Fibroblast of skin of right biceps (primary cell): ENCODE results near the gene CA5A.
"Not testable (repeated sequence)": the region's sequence is repeated elsewhere in the genome, so short reads cannot be mapped to it uniquely, and the experiment has no call there.

ENCODE experiments used
- DNase-seq: peaks from one replicate; pipeline ENCODE4 v3.0.0-alpha.2; 2013

Gene CA5A

GRCh38 chr16:87863327-87863635, 73.0 kb downstream of the CA5A start:
- DNase-seq, result not testable (repeated sequence)

GRCh38 chr16:87862597-87863326, 73.6 kb downstream of the CA5A start:
- not testable (repeated sequence) for DNase-seq

GRCh38 chr16:87861300-87862099, 74.8 kb downstream of the CA5A start:
- not testable (repeated sequence) for DNase-seq

DNA sequence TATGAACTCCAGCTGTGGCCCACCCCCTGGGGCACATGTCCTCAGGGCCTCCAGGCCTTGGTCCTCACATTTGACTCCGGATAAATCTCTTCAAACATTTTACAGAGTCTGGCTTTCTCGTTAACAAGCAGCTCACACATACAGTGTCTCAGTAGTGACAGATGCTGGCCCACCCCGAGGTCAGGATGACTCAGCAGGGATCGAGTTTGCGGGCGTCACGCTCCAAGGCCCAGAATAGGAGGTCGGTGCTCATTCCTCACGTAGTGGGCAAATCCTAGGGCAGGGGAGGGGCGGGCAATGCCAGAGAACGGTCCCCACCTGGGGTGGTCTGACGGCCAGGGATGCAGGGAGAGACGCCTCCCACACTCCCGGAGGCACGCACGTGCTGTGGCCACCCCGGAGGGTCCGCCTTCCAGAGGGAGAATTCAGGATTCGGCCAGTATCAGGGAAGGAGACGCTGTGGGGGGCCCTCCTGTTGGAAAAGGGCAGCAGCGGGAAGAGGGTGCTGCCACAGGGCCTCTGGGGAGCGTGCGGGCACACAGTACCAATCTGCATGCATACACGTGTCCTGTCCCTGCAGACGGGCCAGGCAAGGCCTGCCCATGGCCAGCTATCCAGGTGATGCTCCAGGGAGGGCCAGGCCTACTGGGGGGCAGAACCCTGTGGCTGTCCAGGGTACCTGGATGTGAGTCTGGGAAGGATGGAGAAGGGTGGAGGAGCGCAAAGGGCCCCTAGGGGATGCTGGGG, 75.6 kb downstream of the CA5A start:
- DNase-seq, result peak; percentile 70

DNA sequence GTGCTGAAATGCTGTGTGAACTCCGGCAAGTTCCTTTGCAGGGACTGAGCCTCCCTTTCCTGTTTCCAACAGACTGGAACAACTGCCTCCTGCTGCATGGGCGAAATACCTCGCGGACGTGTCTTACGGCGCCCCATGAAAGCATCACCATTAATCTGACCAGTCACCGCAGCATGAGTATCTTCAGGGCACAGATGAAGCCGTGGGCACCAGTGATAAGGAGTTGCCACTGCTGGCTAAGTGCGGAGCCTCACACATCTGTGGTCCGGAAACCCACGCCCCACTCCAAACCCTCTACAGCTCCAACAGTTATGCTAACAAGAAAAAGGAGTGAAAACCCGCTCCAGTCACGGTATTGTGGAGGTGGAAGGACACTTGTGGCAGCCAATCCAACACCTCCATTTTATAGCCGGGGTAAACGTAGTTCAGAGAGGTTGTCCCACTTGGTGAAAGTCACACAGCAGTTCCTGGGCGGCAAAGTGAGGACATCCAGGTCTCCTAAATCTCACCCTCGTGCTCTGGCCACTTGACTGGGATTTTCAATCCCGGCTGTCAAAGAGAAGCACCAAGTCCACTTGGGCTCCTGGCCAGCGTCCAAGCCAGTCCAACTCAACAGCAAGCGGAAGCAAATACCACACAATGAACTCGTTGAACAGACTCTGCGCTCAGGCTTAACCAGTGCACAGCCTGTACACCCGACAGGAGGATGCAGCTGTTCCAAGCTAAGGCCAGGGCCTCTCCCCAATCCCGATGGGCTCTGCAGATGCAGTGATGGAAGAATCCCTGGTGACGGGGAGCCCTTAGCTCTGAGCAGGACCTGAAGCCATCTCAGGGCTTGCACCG, 78.0 kb downstream of the CA5A start:
- DNase-seq, result not testable (repeated sequence)

DNA sequence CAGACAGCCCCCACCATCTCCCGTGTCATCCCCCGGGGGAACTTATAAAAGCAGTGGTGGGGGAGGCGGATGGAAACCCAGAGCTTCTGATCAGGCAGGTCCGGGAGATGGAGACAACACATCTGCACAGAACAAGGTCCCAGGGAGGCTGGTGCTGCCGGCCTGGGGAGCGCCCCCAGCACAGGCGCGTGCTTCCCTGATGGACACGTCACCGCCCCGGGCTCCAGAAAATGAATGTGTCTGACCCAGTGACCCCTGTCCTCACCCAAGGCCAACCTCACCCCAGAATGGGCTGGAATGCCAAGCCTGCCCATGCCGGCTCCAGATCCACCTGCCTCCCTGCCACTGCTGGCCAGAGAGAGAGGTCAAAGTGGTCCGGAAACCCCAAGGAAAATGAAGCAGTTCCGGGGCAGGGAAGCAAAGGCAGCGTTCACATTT, 79.5 kb downstream of the CA5A start:
- DNase-seq, result no peak

DNA sequence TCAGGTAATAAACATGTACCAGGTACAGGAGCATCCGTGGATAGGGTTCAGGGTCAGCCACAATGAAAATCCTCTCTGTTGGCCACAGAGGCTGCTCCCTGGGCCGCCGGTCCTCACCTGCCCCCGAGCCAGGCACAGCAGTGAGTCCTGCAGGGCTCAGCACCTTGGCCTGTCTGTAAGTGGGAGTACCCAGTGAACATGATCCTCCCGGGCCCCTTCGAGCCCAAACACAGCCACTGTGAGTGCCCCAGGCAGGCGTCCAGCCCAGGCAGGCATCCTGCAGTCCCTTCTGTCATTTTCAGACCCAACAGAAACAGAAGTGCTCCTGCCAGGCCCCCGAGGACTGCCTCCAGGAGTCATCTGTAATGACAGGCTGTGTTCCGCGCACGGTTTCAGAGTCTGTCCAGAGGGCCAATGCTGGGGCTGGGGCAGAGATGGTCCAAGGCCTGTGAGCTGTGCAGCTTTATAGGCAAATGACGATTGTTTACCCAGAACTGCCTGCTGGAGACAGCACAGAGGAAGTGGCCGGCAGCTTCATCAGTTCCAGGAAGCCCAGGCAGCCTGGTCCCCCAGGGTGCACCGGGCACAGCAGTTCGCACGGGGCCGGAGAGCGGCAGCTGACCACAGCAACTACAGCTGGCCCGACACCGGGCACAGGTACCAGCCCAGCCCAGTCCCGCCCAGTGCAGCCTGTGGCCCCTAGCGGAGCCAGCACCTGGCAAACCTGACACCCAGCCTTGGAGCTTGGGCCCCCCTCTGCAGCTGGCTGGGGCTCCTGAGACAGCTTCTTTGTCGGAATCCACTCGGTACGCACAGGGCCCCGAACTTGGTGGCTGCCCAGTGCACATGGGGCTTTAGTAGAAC, 80.2 kb downstream of the CA5A start:
- no peak for DNase-seq

- no peak for DNase-seq
Measured at GRCh38 chr16:87854907-87855683, 81.2 kb downstream of the CA5A start.

DNA sequence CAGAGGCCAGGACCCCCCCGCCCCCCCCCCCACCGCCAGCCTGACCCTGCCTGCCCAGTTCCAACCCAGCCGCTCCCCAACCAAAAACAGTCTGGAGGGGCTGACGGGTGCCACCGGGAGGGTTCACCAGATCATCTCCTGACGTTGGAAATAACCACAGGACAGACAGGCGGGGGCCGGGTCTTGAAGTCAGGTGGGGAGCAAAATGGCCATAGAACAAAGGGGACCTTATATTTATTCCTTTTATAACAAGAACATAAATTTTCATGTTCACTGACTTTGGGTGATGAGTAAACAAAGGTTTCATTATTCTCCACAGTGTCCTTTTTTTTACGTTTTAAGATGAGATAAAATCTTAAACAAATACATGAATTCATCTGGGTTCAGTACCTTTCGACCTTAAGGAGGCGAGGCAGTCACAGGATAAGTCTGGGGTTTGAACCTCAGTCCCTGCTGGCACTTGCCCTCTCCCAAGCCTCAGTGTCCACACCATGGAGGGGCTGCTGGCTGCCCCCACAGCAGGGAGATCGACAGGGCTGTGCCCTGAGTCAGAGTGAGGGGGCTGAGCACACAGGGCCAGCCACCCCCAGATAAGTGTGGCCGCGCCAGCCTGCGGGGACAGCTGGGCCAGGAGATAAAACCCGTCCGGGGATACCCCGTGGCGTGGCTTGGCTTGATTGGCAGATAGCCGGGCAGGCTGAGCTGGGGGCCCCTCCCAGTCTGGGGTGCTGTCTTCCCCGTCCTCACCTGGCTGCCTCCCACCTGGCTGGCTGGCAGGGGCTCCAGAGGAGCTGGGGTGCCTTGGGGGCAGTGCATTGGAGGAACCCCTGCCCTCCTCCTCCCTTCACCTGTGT, 82.0 kb downstream of the CA5A start:
- DNase-seq, result no peak

GRCh38 chr16:87853411-87854052, 82.8 kb downstream of the CA5A start:
- peak; percentile 95 for DNase-seq

- no peak for DNase-seq
Measured at GRCh38 chr16:87851601-87852000, 84.7 kb downstream of the CA5A start.

DNA sequence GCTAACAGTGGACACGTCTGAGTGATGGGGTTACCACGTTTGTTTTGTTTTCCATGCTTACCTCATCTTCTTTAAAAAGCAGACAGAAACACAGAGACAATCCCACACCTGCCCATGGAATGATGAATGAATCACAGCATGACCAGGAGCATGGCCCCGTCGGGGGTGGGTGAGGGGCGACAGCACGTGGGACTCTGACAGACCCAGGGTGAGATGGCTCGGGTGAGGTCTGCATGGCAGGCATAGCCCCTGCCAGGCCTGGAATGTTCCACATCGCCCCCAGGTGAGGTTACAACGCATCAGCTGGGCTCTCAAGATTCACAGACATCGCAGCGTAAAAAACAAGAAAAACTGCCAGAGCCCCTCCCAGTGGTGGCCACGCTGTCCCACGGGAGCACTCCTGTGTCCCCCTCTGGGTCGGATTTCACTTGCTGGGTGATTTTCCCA, 85.2 kb downstream of the CA5A start:
- no peak for DNase-seq

GRCh38 chr16:87850009-87851006, 86.0 kb downstream of the CA5A start:
- peak; percentile 50 for DNase-seq

DNA sequence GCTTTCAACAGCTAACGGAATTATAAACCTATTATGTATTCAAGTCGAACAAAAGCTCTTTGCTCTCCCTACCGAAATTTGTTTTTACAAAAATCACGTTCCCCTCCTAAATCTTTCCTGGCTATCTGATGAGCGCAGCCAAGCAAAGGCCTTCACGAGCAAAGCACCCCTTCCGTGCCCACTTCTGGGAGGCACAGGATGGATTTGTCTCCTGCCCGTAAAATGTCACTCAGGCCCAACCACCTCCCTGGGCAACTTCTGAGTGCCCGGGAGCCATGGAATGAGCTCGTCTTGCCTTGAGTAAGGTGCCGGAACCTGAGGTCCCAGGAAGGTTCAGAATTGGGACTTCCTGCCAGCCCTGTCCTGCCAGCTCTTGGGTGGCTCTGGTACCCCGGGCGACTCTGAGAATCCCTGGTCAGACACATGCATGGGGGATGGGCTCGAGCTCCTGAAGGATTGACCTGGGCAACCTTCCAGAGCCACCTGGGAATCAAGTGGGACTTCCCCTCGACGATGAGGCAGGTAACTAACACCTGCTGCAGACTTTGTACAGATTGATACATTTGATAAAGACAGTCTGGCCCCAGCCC, 86.8 kb downstream of the CA5A start:
- DNase-seq, result no peak

- no peak for DNase-seq
Measured at GRCh38 chr16:87848676-87849345, 87.5 kb downstream of the CA5A start.

- DNase-seq, result no peak
Measured at GRCh38 chr16:87847785-87848675, 88.3 kb downstream of the CA5A start.
